Lung (tissue), 12 donors: ENCODE data around the gene RNF150. TPM values are rescaled to one million over a fixed set of nuclear protein-coding genes. Genes with fewer than 3 reads are reported as not detected.
A peak's percentile ranks its signal among the peaks of the same experiment; 100 is the strongest.

ENCODE experiments used
- ATAC-seq: fragments of 200-7000 bp; cut with Tn5 transposase; one replicate; pipeline ENCODE4 v1.9.1; 2020; ENCODE audit warnings: moderate number of reproducible peaks; ENCODE audit not compliant: insufficient read depth, low FRiP score
- DNase-seq, 3 donors: peaks; one replicate each; pipeline ENCODE4 v3.0.0-alpha.2; 2013 to 2017
- H3K27ac ChIP-seq, 2 donors: one replicate each; pipeline ENCODE4 v1.5.1; 2013; ENCODE audit warnings: mild to moderate bottlenecking in 2 of 2, moderate library complexity in 2 of 2, control low read depth in 1 of 2, inconsistent platforms in 1 of 2, low read depth in 1 of 2, low read length in 1 of 2
- H3K27me3 ChIP-seq, 3 donors: one replicate each; pipeline ENCODE4 v1.5.1; 2013; ENCODE audit warnings: low read length in 2 of 3; ENCODE audit not compliant: control insufficient read depth in 3 of 3, insufficient read depth in 3 of 3
- H3K36me3 ChIP-seq, 4 donors: one replicate each; pipeline ENCODE4 v1.5.1; 2013; ENCODE audit warnings: low read length in 4 of 4, mild to moderate bottlenecking in 1 of 4, moderate library complexity in 1 of 4; ENCODE audit not compliant: control insufficient read depth in 4 of 4, insufficient read depth in 4 of 4
- H3K4me1 ChIP-seq, 5 donors: one replicate each; pipeline ENCODE4 v1.5.1; 2013; ENCODE audit warnings: low read length in 5 of 5, mild to moderate bottlenecking in 2 of 5, moderate library complexity in 1 of 5; ENCODE audit not compliant: control insufficient read depth in 5 of 5, insufficient read depth in 5 of 5
- H3K4me3 ChIP-seq: one replicate; pipeline ENCODE4 v1.5.1; 2013; ENCODE audit warnings: mild to moderate bottlenecking, control low read depth, moderate library complexity
- H3K9ac ChIP-seq, 2 donors: one replicate each; pipeline ENCODE4 v1.5.1; 2013; ENCODE audit warnings: low read length in 2 of 2, control low read depth in 1 of 2; ENCODE audit not compliant: insufficient read depth in 1 of 2
- H3K9me3 ChIP-seq, 4 donors: one replicate each; pipeline ENCODE4 v1.5.1; 2013; ENCODE audit warnings: low read length in 3 of 4, mild to moderate bottlenecking in 1 of 4, moderate library complexity in 1 of 4; ENCODE audit not compliant: control insufficient read depth in 4 of 4, insufficient read depth in 3 of 4
- CTCF ChIP-seq: IDR thresholded peaks from 2 replicates; pipeline ENCODE4 v1.5.1; 2012; ENCODE audit warnings: mild to moderate bottlenecking; ENCODE audit errors: control extremely low read depth, extremely low read depth
- WGBS, 2 donors: extraction: QIAGEN DNeasy Blood & Tissue Kit; methylation state at CpG; one replicate each; pipeline ENCODE4 v1.1.7; 2013; 5-methylcytosine and 5-hydroxymethylcytosine counted together
- polyA plus RNA-seq, 2 donors: library from polyadenylated mRNA; stranded (reverse); fragments of 200-250 nt; gene quantifications; one replicate each; pipeline ENCODE4 v1.2.1, GENCODE V29; 2013
- total RNA-seq, 2 donors: library from RNA; depleted of rRNA in 1 of 2; stranded (reverse); fragments of >200 nt in 1 of 2; gene quantifications; one replicate each; pipeline ENCODE4 v1.2.1, GENCODE V29; 2014 to 2021
- donor health status: control.
- donor health status: control.
- donor health status: Bipolar disorder and iron deficiency.
- donor health status: healthy.
- donor health status: DM: yes; HTN: yes; CAD: no.

RNF150 gene
- total and polyA plus RNA-seq, 4 donors, result 0.18 to 19.3 (median 2.1) TPM

- no peak for TF ChIP-seq CTCF
- H3K4me1 ChIP-seq, result peaks cover 0 to 5% (median 0%) of the 10 kb centered on the region in 5 donors
- H3K27ac ChIP-seq, result peak overlapping the region in 1 of 2 donors; percentile 76
- ATAC-seq (no peak), DNase-seq (peak in 1 of 3 donors; percentile 17)
- no peaks in the 10 kb centered on the region for H3K27me3 ChIP-seq
- no peaks in the 10 kb centered on the region for H3K9me3 ChIP-seq
- H3K4me3 ChIP-seq, result no peak overlapping the region
- 53 to 72% methylated on average over 4 of the region's 4 CpGs for WGBS, 2 donors
- H3K9ac ChIP-seq, result no peak overlapping the region
- H3K36me3 ChIP-seq, result no peaks in the 10 kb centered on the region
Measured at GRCh38 chr4:141153751-141154510, 20.7 kb upstream of the RNF150 start.

- Histone ChIP-seq H3K9ac (no peak overlapping the region), H3K4me3 (no peak overlapping the region), H3K36me3 (no peaks in the 10 kb centered on the region), H3K27ac (no peak overlapping the region), H3K4me1 (peaks cover 0 to 2% (median 0%) of the 10 kb centered on the region in 5 donors), H3K9me3 (no peaks in the 10 kb centered on the region), H3K27me3 (no peaks in the 10 kb centered on the region)
- WGBS, 2 donors, result 88 to 92% methylated on average over 2 of the region's 2 CpGs
- DNase-seq (no peak), ATAC-seq (no peak)
- TF ChIP-seq CTCF, result no peak
Measured at GRCh38 chr4:141144207-141144606, 10.9 kb upstream of the RNF150 start.

- H3K9me3 ChIP-seq, result no peaks in the 10 kb centered on the region
- 34 to 56% methylated on average over 7 of the region's 7 CpGs for WGBS, 2 donors
- DNase-seq (no peak), ATAC-seq (peak; percentile 34)
- H3K27ac ChIP-seq, result no peak overlapping the region
- peaks cover 0 to 3% (median 0%) of the 10 kb centered on the region in 3 donors for H3K27me3 ChIP-seq
- no peak for TF ChIP-seq CTCF
- H3K4me1 ChIP-seq, result peaks cover 0 to 2% (median 0%) of the 10 kb centered on the region in 5 donors
- H3K9ac ChIP-seq, result no peak overlapping the region
- no peak overlapping the region for H3K4me3 ChIP-seq
- no peaks in the 10 kb centered on the region for H3K36me3 ChIP-seq
Measured at GRCh38 chr4:141142423-141142822, 9.2 kb upstream of the RNF150 start.
